ENCODE measurements around the gene WDR27.

WDR27 gene

GRCh38 chr6:169424149-169424804 lies 277.6 kb downstream of the WDR27 start:
- no peak for FAIRE-seq

- no peak for FAIRE-seq
These were observed 280.1 kb downstream of the WDR27 start for GRCh38 chr6:169421586-169422264.

GRCh38 chr6:169420912-169421543 lies 280.8 kb downstream of the WDR27 start:
- no peak for FAIRE-seq

GRCh38 chr6:169417101-169417500 lies 284.7 kb downstream of the WDR27 start:
- FAIRE-seq: no peak

- no peak for FAIRE-seq
These were observed 285.6 kb downstream of the WDR27 start for GRCh38 chr6:169416249-169416648.

- FAIRE-seq: peak; percentile 37
These were observed 286.6 kb downstream of the WDR27 start for GRCh38 chr6:169415179-169415578.

GRCh38 chr6:169411722-169412121 lies 290.1 kb downstream of the WDR27 start:
- no peak for FAIRE-seq

GRCh38 chr6:169411296-169411695 lies 290.5 kb downstream of the WDR27 start:
- FAIRE-seq: no peak

- FAIRE-seq: no peak
These were observed 292.0 kb downstream of the WDR27 start for GRCh38 chr6:169409742-169410312.

- FAIRE-seq: no peak
These were observed 294.5 kb downstream of the WDR27 start for GRCh38 chr6:169407325-169407724.
